GM19193 (cell line): ENCODE data around the gene OR51A4.
"Not testable (repeated sequence)": the region's sequence is repeated elsewhere in the genome, so short reads cannot be mapped to it uniquely, and the experiment has no call there.

ENCODE experiments used
- POLR2A ChIP-seq: IDR thresholded peaks from 4 replicates; pipeline ENCODE4 v1.6.1; 2011; ENCODE audit not compliant: insufficient read depth, insufficient read length; ENCODE audit errors: extremely low read depth

Gene OR51A4, protein sequence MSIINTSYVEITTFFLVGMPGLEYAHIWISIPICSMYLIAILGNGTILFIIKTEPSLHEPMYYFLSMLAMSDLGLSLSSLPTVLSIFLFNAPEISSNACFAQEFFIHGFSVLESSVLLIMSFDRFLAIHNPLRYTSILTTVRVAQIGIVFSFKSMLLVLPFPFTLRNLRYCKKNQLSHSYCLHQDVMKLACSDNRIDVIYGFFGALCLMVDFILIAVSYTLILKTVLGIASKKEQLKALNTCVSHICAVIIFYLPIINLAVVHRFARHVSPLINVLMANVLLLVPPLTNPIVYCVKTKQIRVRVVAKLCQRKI

DNA sequence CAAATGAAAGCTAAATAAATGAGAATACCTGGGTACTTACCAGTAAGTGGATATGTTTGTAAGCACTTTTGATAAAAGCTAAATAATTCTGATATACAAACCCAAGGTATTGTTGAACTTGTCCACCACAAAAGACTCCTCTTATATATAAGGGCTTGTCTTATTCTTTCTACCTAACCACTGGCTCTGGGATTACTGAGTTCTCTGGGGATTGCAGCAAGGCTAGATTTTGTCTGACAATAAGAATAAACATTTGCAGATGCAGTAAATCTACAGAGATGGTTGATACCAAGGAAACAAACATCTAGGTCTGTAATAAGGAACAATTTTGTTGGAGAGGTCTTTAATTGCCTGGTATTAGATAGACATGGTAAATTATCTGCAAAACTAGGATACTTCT is at the start of gene OR51A4:
Gene OR51A4 (minus strand): TSS at position 101 of the 400 bp plus-strand sequence. CDS start 505 bp downstream, outside the sequence.
- TF ChIP-seq POLR2A: no peak

- no peak for TF ChIP-seq POLR2A
Observed at GRCh38 chr11:4994551-4994950, 47.1 kb upstream of the OR51A4 start, which contains the start of gene OR51L1. OR51L1 (plus strand) TSS chr11:4994851; CDS start chr11:4998983, 4,132 bp downstream.

- TF ChIP-seq POLR2A: no peak
Observed at GRCh38 chr11:4991060-4991459, 43.7 kb upstream of the OR51A4 start.

GRCh38 chr11:4983841-4984240 is 36.4 kb upstream of the OR51A4 start:
- TF ChIP-seq POLR2A: no peak

GRCh38 chr11:4982678-4983077 is 35.3 kb upstream of the OR51A4 start:
- TF ChIP-seq POLR2A: no peak

GRCh38 chr11:4979036-4979435 is 31.6 kb upstream of the OR51A4 start:
- no peak for TF ChIP-seq POLR2A

DNA sequence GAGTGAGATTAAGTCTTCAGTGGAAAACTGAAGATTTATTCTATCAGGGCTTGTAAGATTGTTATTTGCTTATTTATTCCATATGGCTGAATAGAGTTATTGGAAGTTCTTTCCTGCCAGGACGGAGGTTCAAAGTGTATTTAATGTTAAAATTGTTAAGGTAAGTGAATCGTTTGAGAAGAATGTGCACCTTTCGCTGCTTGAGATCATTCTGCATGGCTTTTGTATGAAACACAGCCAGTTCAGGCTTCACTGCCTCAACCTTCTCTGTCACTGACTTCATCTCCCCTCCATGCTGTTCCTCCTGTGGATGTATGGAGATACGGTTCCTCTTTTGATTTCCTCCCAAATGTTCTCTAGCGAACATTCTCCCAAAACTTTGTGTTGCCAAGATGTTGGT is 28.0 kb upstream of the OR51A4 start:
- no peak for TF ChIP-seq POLR2A

GRCh38 chr11:4962816-4963215 is 15.4 kb upstream of the OR51A4 start:
- TF ChIP-seq POLR2A: no peak

- no peak for TF ChIP-seq POLR2A
Observed at GRCh38 chr11:4960877-4961276, 13.5 kb upstream of the OR51A4 start.

DNA sequence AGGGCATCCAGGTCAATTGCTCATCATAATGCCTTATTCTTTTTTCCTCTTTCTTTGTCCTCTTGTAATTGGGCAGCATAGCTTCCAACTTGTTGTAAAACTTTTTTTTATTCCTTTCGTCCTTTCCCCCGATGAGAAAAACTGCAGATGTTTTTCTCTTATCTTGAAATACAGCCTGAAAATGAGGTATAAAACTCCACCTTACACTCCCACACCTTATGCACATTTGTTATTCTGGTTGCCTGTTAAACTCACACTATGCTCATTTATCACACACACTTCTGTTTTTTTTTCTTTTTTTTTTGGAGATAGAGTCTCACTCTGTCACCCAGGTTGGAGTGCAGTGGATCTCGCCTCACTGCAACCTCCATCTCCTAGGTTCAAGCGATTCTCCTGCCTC is 10.0 kb upstream of the OR51A4 start:
- no peak for TF ChIP-seq POLR2A

DNA sequence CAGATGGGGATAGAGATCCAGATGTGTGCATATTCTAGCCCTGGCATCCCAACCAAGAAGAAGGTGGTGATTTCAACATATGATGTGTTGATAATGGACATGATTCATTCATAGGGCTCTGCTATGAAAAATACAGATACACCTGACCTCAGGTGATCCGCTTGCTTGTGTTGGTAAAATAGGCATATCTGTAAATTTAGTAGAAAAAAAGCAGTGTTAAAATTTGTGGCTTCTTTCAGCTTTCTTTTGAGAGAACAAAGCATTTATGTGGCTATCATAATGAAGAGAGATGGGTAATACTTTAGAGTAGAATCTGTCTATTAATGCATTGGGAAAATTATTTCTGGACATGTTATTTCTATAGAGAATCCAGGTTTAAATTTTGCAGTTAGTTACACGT is 8.2 kb upstream of the OR51A4 start, which contains the start of gene OR51A2:
Gene OR51A2 (minus strand): TSS at position 101 of the 400 bp plus-strand sequence. CDS start 0 bp downstream, at position 101.
- not testable (repeated sequence) for TF ChIP-seq POLR2A

DNA sequence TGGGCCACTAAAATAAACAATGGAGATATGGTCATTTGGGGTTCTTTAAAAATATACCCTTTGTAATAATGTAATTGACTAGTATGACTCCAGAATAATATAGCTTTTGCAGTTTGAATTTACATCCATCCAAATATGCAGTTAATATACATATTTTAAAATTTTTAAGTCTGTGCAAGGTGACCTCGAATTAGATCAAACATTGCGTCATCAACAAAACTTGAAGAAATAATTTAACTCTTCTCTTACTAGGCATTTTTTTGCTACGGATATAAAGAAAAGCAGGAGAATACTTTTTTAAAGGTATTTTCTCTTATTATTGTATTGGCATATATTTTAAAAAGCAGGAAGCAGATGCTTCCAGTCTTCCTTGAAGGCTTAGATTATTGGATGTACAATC is 10.7 kb downstream of the OR51A4 start:
- TF ChIP-seq POLR2A: no peak

- TF ChIP-seq POLR2A: no peak
Observed at GRCh38 chr11:4932751-4933150, 14.7 kb downstream of the OR51A4 start.

GRCh38 chr11:4926608-4927007 is 20.8 kb downstream of the OR51A4 start:
- TF ChIP-seq POLR2A: no peak

- TF ChIP-seq POLR2A: no peak
Observed at GRCh38 chr11:4924239-4924638, 23.2 kb downstream of the OR51A4 start, which contains the start of gene OR51G1. OR51G1 (minus strand) TSS chr11:4924339; CDS start chr11:4924339, 0 bp downstream.

GRCh38 chr11:4922304-4922703 is 25.1 kb downstream of the OR51A4 start:
- no peak for TF ChIP-seq POLR2A
